GM21423 (cell line): Measurements from ENCODE around the gene INTS12.
"Not testable (repeated sequence)": the region's sequence is repeated elsewhere in the genome, so short reads cannot be mapped to it uniquely, and the experiment has no call there.

Experiments used
- ATAC-seq: cut with Tn5 transposase; IDR thresholded peaks from one replicate; pipeline ENCODE4 v1.9.1; 2021; ENCODE audit warnings: mild to moderate bottlenecking, moderate library complexity; ENCODE audit not compliant: unreplicated experiment

The INTS12 gene

DNA sequence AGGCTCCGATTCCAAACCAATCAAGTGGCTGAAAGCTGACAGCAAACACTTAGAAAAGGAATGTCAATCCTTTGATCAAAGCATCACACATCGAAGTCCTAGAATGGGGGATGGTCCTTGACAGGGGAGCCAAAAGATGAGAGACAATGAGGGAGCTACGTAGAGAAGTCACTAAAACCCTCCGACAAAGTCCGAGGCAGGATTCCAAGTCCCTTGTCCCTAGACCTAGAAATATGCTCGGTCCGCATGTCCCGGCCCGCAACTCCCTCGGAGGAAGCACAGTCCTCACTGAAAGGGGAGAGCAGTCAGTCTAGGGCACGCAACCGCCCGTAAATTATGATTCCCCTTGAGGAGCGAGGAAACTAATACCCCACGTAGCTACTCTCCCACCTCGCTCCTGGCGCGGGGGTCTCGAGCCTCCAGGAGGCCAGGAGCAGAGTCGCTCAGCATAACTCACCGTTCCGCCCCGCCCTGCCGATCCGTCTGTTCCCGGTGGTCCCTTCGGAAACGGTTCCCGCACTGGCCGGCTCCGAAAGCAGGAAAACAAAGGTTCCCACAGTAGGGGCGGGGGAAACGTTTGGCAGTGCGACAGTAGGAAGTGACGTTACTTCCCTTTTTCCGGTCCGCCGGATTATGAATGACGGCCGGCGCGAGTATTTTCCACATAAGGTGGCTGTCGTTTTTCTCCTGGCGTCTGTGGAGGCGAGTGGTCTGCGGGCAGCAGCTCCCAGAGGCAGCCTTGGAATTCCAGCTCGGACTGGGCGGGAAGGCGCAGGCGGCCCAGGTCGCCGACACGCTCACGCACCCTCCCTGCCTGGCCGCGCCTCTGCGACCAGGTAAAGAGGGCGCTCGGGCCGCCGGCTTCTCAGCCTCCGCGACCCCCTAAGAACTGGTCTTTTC lies at the start of gene INTS12, which contains the start of gene GSTCD:
Gene INTS12, minus strand, starts transcription at position 509 of the 900 bp plus-strand sequence. CDS start 8,684 bp downstream, outside the sequence.
Gene GSTCD, plus strand, starts transcription at position 604 of the 900 bp plus-strand sequence. CDS start 8,830 bp downstream, outside the sequence.
- ATAC-seq = peak; percentile 75

- no peak for ATAC-seq
Observed at GRCh38 chr4:105755375-105755774, 46.9 kb upstream of the INTS12 start.

GRCh38 chr4:105753361-105753760 lies 44.9 kb upstream of the INTS12 start:
- ATAC-seq = no peak

GRCh38 chr4:105751718-105752299 lies 43.3 kb upstream of the INTS12 start:
- no peak for ATAC-seq

- ATAC-seq = no peak
Observed at GRCh38 chr4:105748222-105748621, 39.7 kb upstream of the INTS12 start.

DNA sequence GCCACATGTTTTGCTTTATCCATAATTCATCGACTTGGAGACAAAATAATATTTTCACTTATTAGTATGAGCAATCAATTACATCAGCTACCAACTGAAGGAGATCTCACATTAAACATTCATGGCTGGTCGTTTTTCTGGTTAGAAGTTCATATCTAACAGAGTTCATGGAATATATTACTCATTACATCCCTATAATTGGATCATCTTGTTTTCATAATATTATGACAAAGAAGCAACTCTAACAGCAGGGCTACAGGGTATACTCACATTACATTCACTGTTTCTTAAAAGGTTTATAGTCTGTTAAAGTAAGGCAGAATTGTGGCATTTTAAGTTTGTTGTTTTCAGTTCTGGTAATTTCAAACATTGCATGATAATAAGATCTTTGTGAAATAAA lies 33.1 kb upstream of the INTS12 start:
- no peak for ATAC-seq

- not testable (repeated sequence) for ATAC-seq
Observed at GRCh38 chr4:105735217-105735616, 26.7 kb upstream of the INTS12 start.

DNA sequence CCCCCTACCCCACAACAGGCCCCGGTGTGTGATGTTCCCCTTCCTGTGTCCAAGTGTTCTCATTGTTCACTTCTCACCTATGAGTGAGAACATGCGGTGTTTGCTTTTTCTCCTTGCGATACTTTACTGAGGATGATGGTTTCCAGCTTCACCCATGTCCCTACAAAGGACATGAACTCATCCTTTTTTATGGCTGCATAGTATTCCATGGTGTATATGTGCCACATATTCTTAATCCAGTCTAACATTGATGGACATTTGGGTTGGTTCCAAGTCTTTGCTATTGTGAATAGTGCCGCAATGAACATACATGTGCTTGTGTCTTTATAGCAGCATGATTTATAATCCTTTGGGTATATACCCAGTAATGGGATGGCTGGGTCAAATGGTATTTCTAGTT lies 21.4 kb upstream of the INTS12 start:
- not testable (repeated sequence) for ATAC-seq

DNA sequence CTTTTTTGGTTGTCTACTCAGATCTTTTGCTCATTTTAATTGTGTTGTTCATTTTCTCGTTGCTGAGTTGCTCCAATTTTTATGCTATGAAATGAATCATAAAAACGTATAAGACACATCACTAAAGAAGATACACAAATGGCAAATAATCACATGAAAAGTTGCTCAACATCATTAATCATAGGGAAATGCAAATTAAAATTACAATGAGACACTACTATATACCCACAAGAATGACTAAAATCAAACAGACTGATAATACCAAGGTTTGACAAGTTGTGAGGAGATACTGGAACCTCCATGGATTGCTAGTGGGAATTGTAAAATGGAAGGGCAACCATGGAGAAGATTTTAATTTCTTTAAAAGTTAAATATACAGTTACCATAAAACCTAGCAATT lies 17.1 kb upstream of the INTS12 start:
- no peak for ATAC-seq

- ATAC-seq = no peak
Observed at GRCh38 chr4:105719204-105719603, 10.7 kb upstream of the INTS12 start.

DNA sequence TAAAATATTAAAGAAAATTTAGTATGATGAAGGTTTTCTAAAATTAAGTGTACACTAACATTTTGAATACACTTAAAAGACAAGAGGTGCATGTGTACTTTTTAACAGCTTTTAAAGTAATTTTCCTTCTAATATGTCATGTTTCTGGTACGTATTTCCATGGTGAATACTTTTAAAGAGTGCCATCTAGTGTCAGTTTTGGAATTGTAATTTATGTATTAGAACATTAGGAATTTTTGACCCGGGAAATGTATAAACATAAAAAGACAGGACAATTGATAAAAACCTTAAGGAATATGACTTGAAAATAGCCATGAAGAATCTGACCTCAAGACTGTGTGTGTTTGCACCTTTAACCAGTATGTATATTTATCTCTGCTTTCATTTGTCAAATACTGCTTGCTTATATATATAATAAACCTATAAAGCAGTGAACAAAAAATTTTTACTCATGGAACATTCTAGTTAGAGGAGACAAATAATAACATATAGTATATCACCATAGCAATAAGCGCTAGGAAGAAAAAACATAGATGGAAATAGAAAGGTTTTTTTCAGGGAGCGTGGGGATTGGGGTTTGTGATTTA lies 7.3 kb upstream of the INTS12 start:
- no peak for ATAC-seq

- no peak for ATAC-seq
Observed at GRCh38 chr4:105714932-105715331, 6.4 kb upstream of the INTS12 start.

GRCh38 chr4:105714071-105714521 lies 5.6 kb upstream of the INTS12 start:
- ATAC-seq = peak; percentile 77

GRCh38 chr4:105712766-105713165 lies 4.3 kb upstream of the INTS12 start:
- ATAC-seq = no peak

- ATAC-seq = no peak
Observed at GRCh38 chr4:105710678-105711077, 2.2 kb upstream of the INTS12 start.

GRCh38 chr4:105710012-105710600 lies 1.6 kb upstream of the INTS12 start:
- no peak for ATAC-seq

DNA sequence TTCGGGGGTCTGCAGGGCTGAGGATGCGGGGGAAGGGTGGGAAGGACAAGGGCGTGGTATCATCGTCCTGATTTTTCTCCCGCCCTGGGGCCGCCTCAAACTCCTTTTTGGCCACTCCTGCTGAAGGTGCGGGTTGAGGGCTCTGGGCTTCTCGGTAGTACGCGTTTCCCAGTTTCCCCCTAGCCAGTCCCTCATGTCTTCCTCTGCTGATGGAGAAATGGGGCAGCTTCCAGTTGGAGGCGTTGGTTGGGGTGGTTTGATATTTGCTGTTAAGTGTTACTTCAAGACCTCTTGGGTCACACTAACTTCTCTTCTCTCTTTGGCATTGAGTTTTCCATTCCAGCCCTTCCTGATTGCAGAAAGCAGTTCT lies 577 bp upstream of the INTS12 start:
- ATAC-seq = peak; percentile 29

GRCh38 chr4:105707782-105708180 lies 708 bp downstream of the INTS12 start:
- ATAC-seq = no peak

DNA sequence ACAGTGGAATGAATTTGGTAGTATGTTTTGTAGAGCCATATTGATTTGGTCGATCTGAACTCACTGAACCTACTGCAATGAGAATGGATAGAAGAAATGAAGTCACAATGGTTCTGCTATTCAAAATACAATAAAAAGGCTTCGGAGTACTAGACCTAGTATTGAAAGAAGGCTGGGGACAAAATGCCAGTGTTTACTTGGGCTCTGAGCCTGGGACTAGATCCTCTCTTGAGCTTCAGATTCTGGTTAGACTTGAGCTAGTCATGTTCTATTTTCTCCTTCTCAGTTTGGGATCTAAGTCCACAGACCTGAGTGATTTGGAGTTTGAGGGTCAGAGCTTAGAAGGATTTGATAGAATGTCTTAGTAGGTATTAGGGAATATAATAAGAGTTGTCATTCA lies 9.9 kb downstream of the INTS12 start:
- no peak for ATAC-seq

- not testable (repeated sequence) for ATAC-seq
Observed at GRCh38 chr4:105695832-105696231, 12.7 kb downstream of the INTS12 start.

DNA sequence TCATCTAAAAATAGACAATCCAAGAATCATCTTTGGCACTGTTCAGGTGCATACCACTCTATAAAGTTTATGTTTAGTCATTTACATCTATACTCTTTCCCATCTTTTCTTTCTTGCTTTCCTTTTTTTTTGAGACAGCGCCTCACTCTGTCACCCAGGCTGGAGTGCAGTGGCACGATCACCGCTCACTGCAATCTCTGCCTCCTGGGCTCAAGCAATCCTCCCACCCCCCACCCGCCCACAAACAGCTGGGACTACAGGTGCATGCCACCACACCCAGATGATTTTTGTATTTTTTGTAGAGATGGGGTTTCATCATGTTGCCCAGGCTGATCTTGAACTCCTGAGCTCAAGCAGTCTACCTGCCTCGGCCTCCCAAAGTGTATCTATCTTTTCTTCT lies 13.7 kb downstream of the INTS12 start:
- not testable (repeated sequence) for ATAC-seq
